Keratinocyte (primary cell): Measurements from ENCODE around the gene C6orf52. TPM values are rescaled to one million over a fixed set of nuclear protein-coding genes. Genes with fewer than 3 reads are reported as not detected.

Experiments
- DNase-seq: peaks from one replicate; pipeline ENCODE4 v3.0.0-alpha.2; 2011; ENCODE audit warnings: low read depth, missing footprints, low spot score
- FAIRE-seq: peaks from 2 replicates; lab custom pipeline; 2011; peaks lifted over from hg19 to GRCh38; lab: Jason Lieb, UNC
- H2AFZ ChIP-seq: 2 replicates; pipeline ENCODE4 v1.6.0; 2012; ENCODE audit warnings: low read length, control low read depth, inconsistent platforms; ENCODE audit not compliant: control insufficient read depth
- H3K27ac ChIP-seq: 2 replicates; pipeline ENCODE4 v1.5.1; 2011; ENCODE audit warnings: low read length; ENCODE audit not compliant: control insufficient read depth, insufficient read depth
- H3K27me3 ChIP-seq: 3 replicates; pipeline ENCODE4 v1.6.0; 2011; ENCODE audit warnings: low read length; ENCODE audit not compliant: control insufficient read depth, insufficient read depth; ENCODE audit errors: extremely low read depth
- H3K36me3 ChIP-seq, 2 experiments: 2 replicates in 1 of 2; 3 replicates in 1 of 2; pipeline ENCODE4 v1.5.1; 2011; ENCODE audit warnings: low read length in 2 of 2, mild to moderate bottlenecking in 1 of 2; ENCODE audit not compliant: control insufficient read depth in 2 of 2, insufficient read depth in 2 of 2; ENCODE audit errors: extremely low read depth in 1 of 2
- H3K4me1 ChIP-seq: 3 replicates; pipeline ENCODE4 v1.5.1; 2011; ENCODE audit warnings: low read length; ENCODE audit not compliant: control insufficient read depth, insufficient read depth; ENCODE audit errors: extremely low read depth
- H3K4me2 ChIP-seq: 3 replicates; pipeline ENCODE4 v1.6.0; 2011; ENCODE audit warnings: low read depth, low read length; ENCODE audit not compliant: control insufficient read depth, insufficient read depth; ENCODE audit errors: extremely low read depth
- H3K4me3 ChIP-seq, 3 experiments: fragments of 200-600 bp in 1 of 3; sonication (generic) in 1 of 3; 2 replicates in 2 of 3; 3 replicates in 1 of 3; pipeline ENCODE4 v1.5.1; 2011 to 2016; ENCODE audit warnings: low read length in 3 of 3, mild to moderate bottlenecking in 3 of 3, control low read depth in 2 of 3, inconsistent platforms in 1 of 3, low read depth in 1 of 3, mixed read lengths in 1 of 3, mixed run types in 1 of 3, moderate library complexity in 1 of 3; ENCODE audit not compliant: control insufficient read depth in 2 of 3, insufficient read depth in 2 of 3; ENCODE audit errors: extremely low read depth in 1 of 3
- H3K79me2 ChIP-seq: 2 replicates; pipeline ENCODE4 v1.6.0; 2012; ENCODE audit warnings: low read length; ENCODE audit not compliant: control insufficient read depth, insufficient read depth
- H3K9ac ChIP-seq: 3 replicates; pipeline ENCODE4 v1.6.0; 2011; ENCODE audit warnings: low read length; ENCODE audit not compliant: control insufficient read depth, insufficient read depth; ENCODE audit errors: extremely low read depth
- H3K9me1 ChIP-seq: 3 replicates; pipeline ENCODE4 v1.6.0; 2011; ENCODE audit warnings: low read length; ENCODE audit not compliant: control insufficient read depth, insufficient read depth; ENCODE audit errors: extremely low read depth
- H3K9me3 ChIP-seq: 2 replicates; pipeline ENCODE4 v1.5.1; 2012; ENCODE audit warnings: low read depth, low read length; ENCODE audit not compliant: control insufficient read depth
- H4K20me1 ChIP-seq: 3 replicates; pipeline ENCODE4 v1.6.0; 2011; ENCODE audit warnings: low read length; ENCODE audit not compliant: control insufficient read depth, insufficient read depth; ENCODE audit errors: extremely low read depth
- EZH2 ChIP-seq: IDR thresholded peaks from one replicate; pipeline ENCODE4 v1.6.1; 2012; ENCODE audit warnings: inconsistent platforms, mild to moderate bottlenecking, low read length, moderate library complexity
- dilution Hi-C: fragments of 300-500 bp; cut with MboI; formaldehyde crosslinking; loops from one replicate; pipeline ENCODE4 v1.7.0; 2020; ENCODE audit warnings: low sequenced_read_pairs; ENCODE audit not compliant: extremely low pct_ligation_motif_present
- polyA plus RNA-seq, 5 experiments: library from polyadenylated mRNA; depleted of rRNA in 3 of 5; stranded (reverse) in 3 of 5; stranded (forward) in 1 of 5; unstranded in 1 of 5; fragments of >200 nt; gene quantifications; 1 replicate in 1 of 5; 2 replicates in 3 of 5; 3 replicates in 1 of 5; pipeline versions ENCODE4 v1.2.1 to v1.2.3, GENCODE V29; 2011 to 2012; ENCODE audit warnings: missing spikeins in 2 of 5, low read depth in 1 of 5, low replicate concordance in 1 of 5
- TF ChIP-seq, protein P1 (sequence below), 3 experiments: IDR thresholded peaks in 1 of 3; conservative IDR thresholded peaks in 1 of 3; optimal IDR thresholded peaks in 1 of 3; 2 replicates in 2 of 3; 3 replicates in 1 of 3; pipeline versions ENCODE3 to v1.5.1; 2011; ENCODE audit warnings: low read length in 3 of 3, mild to moderate bottlenecking in 3 of 3, moderate library complexity in 2 of 3, control low read depth in 1 of 3, inconsistent platforms in 1 of 3; ENCODE audit not compliant: insufficient read depth in 2 of 3; ENCODE audit errors: extremely low read depth in 1 of 3

The C6orf52 gene
- polyA plus RNA-seq, 1 donor (not counting 4 experiments of a cell fraction or from before 2014, with no cell fraction given), result not detected

DNA sequence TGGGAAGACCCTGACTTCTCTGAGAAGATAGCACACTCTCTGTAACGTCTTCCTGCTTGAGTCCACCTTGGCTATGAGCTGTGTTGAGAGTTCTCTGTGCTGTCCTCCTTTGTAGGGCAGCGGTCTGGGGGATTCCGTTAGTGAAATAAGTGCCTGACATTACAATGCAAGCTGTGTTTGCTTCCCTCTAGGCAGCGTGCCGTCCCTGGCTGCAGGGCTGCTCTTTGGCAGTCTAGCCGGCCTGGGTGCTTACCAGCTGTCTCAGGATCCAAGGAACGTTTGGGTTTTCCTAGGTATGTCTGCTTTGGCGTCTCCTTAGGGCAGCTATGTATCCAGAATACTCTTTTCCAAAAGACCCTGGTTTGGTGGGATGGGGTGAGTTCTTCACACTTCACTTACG is 31.3 kb upstream of the C6orf52 start:
- peaks cover 37% of the 10 kb centered on the region for H3K79me2 ChIP-seq
- DNase-seq, result no peak
- H2AFZ ChIP-seq, result no peak overlapping the region
- H3K9me3 ChIP-seq, result no peaks in the 10 kb centered on the region
- FAIRE-seq, result no peak
- no peak overlapping the region for H3K4me3 ChIP-seq
- H3K4me2 ChIP-seq, result no peak overlapping the region
- H3K9me1 ChIP-seq, result no peaks in the 10 kb centered on the region
- H3K36me3 ChIP-seq, result peaks cover 23 to 24% of the 10 kb centered on the region in 2 experiments
- TF ChIP-seq EZH2, result no peak
- TF ChIP-seq, protein P1, sequence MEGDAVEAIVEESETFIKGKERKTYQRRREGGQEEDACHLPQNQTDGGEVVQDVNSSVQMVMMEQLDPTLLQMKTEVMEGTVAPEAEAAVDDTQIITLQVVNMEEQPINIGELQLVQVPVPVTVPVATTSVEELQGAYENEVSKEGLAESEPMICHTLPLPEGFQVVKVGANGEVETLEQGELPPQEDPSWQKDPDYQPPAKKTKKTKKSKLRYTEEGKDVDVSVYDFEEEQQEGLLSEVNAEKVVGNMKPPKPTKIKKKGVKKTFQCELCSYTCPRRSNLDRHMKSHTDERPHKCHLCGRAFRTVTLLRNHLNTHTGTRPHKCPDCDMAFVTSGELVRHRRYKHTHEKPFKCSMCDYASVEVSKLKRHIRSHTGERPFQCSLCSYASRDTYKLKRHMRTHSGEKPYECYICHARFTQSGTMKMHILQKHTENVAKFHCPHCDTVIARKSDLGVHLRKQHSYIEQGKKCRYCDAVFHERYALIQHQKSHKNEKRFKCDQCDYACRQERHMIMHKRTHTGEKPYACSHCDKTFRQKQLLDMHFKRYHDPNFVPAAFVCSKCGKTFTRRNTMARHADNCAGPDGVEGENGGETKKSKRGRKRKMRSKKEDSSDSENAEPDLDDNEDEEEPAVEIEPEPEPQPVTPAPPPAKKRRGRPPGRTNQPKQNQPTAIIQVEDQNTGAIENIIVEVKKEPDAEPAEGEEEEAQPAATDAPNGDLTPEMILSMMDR (optimal IDR thresholded peaks at IDR 0.05 in 1 of 3, IDR thresholded peaks at IDR 0.05 in 1 of 3, conservative IDR thresholded peaks at IDR 0.05 in 1 of 3; ENCODE audit: extremely low read depth in 1 of 3, insufficient read depth in 2 of 3, low read length in 3 of 3), result no peak
- H3K27me3 ChIP-seq, result no peaks in the 10 kb centered on the region
- dilution Hi-C loops, result no loop called here
- no peak overlapping the region for H3K27ac ChIP-seq
- peaks cover 17% of the 10 kb centered on the region for H3K4me1 ChIP-seq
- H3K9ac ChIP-seq, result no peak overlapping the region
- H4K20me1 ChIP-seq, result no peaks in the 10 kb centered on the region

- Histone ChIP-seq H3K4me1 (peaks cover 17% of the 10 kb centered on the region), H3K4me3 (no peak overlapping the region), H2AFZ (no peak overlapping the region), H3K27me3 (no peaks in the 10 kb centered on the region), H3K79me2 (peaks cover 37% of the 10 kb centered on the region), H4K20me1 (no peaks in the 10 kb centered on the region), H3K27ac (no peak overlapping the region), H3K9ac (no peak overlapping the region), H3K4me2 (no peak overlapping the region), H3K36me3 (peaks cover 19 to 21% of the 10 kb centered on the region in 2 experiments), H3K9me3 (no peaks in the 10 kb centered on the region), H3K9me1 (no peaks in the 10 kb centered on the region)
- FAIRE-seq, result no peak
- DNase-seq, result no peak
- no peak for TF ChIP-seq EZH2
- TF ChIP-seq, protein P1 (optimal IDR thresholded peaks at IDR 0.05 in 1 of 3, IDR thresholded peaks at IDR 0.05 in 1 of 3, conservative IDR thresholded peaks at IDR 0.05 in 1 of 3; ENCODE audit: extremely low read depth in 1 of 3, insufficient read depth in 2 of 3, low read length in 3 of 3), result no peak
- dilution Hi-C loops, result no loop called here
These were observed 30.6 kb upstream of the C6orf52 start for GRCh38 chr6:10725044-10725443.
